ENCODE results near the gene SCT. TPM values are rescaled to one million over a fixed set of nuclear protein-coding genes. Genes with fewer than 3 reads are reported as not detected.

The SCT gene
- total RNA-seq, 1 donor from 2014 or later, result 2.1 TPM

DNA sequence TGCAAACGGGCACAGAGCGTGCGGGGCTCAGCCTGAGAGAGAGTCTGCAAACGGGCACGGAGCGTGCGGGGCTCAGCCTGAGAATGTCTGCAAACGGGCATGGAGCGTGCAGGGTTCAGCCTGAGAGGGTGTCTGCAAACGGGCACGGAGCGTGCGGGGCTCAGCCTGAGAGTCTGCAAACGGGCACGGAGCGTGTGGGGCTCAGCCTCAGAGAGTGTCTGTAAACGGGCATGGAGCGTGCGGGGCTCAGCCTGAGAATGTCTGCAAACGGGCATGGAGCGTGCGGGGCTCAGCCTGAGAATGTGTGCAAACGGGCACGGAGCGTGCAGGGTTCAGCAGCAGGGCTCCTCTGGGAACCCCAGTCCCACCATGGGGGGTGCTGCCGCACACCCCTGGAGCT lies 37.2 kb downstream of the SCT start:
- TF ChIP-seq, protein P1, sequence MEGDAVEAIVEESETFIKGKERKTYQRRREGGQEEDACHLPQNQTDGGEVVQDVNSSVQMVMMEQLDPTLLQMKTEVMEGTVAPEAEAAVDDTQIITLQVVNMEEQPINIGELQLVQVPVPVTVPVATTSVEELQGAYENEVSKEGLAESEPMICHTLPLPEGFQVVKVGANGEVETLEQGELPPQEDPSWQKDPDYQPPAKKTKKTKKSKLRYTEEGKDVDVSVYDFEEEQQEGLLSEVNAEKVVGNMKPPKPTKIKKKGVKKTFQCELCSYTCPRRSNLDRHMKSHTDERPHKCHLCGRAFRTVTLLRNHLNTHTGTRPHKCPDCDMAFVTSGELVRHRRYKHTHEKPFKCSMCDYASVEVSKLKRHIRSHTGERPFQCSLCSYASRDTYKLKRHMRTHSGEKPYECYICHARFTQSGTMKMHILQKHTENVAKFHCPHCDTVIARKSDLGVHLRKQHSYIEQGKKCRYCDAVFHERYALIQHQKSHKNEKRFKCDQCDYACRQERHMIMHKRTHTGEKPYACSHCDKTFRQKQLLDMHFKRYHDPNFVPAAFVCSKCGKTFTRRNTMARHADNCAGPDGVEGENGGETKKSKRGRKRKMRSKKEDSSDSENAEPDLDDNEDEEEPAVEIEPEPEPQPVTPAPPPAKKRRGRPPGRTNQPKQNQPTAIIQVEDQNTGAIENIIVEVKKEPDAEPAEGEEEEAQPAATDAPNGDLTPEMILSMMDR (IDR thresholded peaks at IDR 0.05; ENCODE audit: insufficient read depth, low read length, poor library complexity, severe bottlenecking), result no peak
- Histone ChIP-seq H3K27me3 (ENCODE audit: control insufficient read depth, insufficient read depth, low read length) (no peaks in the 10 kb centered on the region), H3K4me3 (ENCODE audit: low read depth, low read length) (no peak overlapping the region), H3K36me3 (ENCODE audit: control insufficient read depth, insufficient read depth, low read length) (peaks cover 3% of the 10 kb centered on the region)
- DNase-seq (ENCODE audit: low read depth), result no peak

DNA sequence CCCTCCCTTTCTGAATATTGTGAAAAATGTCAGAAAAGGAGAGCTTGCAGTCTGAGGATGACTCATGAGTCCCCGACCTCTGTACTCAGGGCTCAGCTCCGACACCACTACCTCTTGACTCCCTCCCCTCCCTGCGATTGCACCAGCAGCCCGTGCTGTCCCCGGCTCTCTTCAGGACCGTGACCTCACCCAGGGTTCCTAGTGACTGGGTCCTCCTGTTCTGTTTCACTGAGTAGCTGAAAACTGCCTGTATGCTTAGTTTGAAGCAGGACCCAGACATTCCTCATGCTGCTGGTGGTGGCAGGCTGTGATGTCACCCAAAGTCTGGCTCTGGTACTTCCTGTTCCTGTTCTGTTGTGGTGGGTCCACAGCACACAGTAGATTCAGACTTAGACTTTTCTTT lies 39.0 kb downstream of the SCT start:
- TF ChIP-seq, protein P1 (IDR thresholded peaks at IDR 0.05; ENCODE audit: insufficient read depth, low read length, poor library complexity, severe bottlenecking), result no peak
- DNase-seq (ENCODE audit: low read depth), result peak; percentile 38
- H3K36me3 ChIP-seq (ENCODE audit: control insufficient read depth, insufficient read depth, low read length), result peaks cover 3% of the 10 kb centered on the region
- no peaks in the 10 kb centered on the region for H3K27me3 ChIP-seq (ENCODE audit: control insufficient read depth, insufficient read depth, low read length)
- H3K4me3 ChIP-seq (ENCODE audit: low read depth, low read length), result no peak overlapping the region

DNA sequence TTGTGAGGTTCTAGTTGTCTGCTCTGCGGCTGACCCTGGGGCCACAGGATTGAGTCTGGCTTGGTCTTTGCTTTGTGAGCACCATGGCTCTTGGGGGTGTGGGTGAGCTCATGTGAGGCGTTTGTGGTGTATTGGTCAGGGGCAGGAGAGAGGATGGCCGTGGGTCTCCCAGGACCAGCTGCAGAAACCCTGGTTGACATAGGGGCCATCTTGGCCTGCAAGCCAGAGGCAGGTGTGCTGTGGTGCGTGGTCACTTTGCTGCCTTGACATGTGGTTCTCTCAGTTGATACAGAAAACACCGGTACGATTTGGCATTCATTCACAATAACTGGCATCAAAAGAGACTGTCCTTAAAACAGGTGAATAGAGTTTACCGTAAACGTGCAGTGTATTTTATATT lies 39.4 kb downstream of the SCT start:
- Histone ChIP-seq H3K36me3 (ENCODE audit: control insufficient read depth, insufficient read depth, low read length) (peaks cover 3% of the 10 kb centered on the region), H3K4me3 (ENCODE audit: low read depth, low read length) (no peak overlapping the region), H3K27me3 (ENCODE audit: control insufficient read depth, insufficient read depth, low read length) (no peaks in the 10 kb centered on the region)
- DNase-seq (ENCODE audit: low read depth), result no peak
- TF ChIP-seq, protein P1 (IDR thresholded peaks at IDR 0.05; ENCODE audit: insufficient read depth, low read length, poor library complexity, severe bottlenecking), result no peak

DNA sequence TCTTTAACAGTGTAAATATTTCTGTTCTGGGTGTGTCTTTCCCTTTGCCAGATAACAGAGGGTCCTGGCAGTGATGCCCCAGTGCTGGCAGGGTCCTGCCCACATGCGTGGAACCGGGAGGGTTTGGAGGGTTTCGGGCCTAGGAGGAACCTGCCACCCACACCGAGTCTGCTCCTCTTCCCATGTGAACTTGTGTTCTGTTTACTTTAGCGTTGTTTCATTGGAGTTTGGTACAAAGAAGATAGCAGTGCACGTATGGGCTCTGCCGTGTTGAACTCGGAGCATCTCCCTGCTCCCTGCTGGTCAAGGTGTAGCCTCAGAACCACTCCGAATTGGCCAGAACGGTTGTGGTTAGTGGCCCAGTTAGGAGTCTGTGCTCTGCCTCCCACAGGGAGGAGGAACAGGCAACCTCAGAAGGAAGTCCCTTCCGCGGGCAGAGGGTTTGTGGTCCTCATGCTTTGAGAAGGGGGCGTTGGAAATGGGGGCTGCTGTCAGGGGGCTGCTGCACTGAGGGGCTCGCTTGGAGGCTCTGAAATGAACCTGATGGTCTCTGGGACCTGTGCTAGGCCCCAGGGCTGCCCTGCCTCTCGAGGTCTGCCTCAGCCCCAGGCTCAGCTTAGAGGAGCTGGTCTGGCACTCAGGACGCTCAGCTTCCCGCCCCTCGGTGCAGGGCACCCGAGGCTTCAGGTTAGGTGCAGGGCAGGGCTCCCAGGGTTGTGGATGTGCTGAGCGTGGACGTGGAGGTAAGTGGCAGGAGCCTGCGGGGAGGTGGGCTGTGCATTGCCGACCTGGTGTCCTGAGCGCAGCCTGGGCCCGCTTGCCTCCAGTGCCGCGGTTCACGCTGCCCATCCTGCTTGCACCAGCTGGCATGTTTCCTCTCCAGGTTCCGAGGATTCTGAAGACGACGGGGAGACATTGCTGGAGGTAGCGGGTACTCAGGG lies 40.3 kb downstream of the SCT start:
- TF ChIP-seq, protein P1 (IDR thresholded peaks at IDR 0.05; ENCODE audit: insufficient read depth, low read length, poor library complexity, severe bottlenecking), result no peak
- H3K4me3 ChIP-seq (ENCODE audit: low read depth, low read length), result no peak overlapping the region
- H3K27me3 ChIP-seq (ENCODE audit: control insufficient read depth, insufficient read depth, low read length), result no peaks in the 10 kb centered on the region
- DNase-seq (ENCODE audit: low read depth), result no peak
- peaks cover 3% of the 10 kb centered on the region for H3K36me3 ChIP-seq (ENCODE audit: control insufficient read depth, insufficient read depth, low read length)

DNA sequence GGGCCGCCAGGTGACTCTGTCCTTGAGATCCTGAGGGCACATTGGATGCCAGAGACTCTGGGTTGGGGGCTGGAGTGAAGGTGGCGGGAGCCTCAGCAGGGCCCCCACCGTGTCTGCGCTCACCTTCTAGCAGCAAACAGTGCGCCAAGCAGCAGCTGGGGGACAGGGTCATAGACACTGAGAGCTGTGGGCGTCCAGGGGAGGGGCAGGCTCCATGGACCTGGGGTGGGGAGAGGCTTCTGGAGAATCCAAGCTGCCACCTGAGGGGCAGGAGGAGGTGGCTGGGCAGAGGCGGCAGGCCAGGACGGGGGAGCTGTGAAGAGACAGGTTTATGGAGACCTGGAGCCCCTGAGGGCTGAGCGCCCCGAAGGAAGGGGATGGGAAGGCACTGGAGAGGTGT lies 42.7 kb downstream of the SCT start:
- no peaks in the 10 kb centered on the region for H3K27me3 ChIP-seq (ENCODE audit: control insufficient read depth, insufficient read depth, low read length)
- H3K4me3 ChIP-seq (ENCODE audit: low read depth, low read length), result no peak overlapping the region
- H3K36me3 ChIP-seq (ENCODE audit: control insufficient read depth, insufficient read depth, low read length), result peaks cover 4% of the 10 kb centered on the region
- TF ChIP-seq, protein P1 (IDR thresholded peaks at IDR 0.05; ENCODE audit: insufficient read depth, low read length, poor library complexity, severe bottlenecking), result no peak
- no peak for DNase-seq (ENCODE audit: low read depth)

Data from kidney epithelial cell (primary cell).